ENCODE measurements around the gene CHRNA4. TPM values are rescaled to one million over a fixed set of nuclear protein-coding genes. Genes with fewer than 3 reads are reported as not detected.

CHRNA4 gene
- total and polyA plus RNA-seq, 2 of the 13 experiments (the other 11 are each of a cell fraction or from before 2014, with no cell fraction given), result not detected

DNA sequence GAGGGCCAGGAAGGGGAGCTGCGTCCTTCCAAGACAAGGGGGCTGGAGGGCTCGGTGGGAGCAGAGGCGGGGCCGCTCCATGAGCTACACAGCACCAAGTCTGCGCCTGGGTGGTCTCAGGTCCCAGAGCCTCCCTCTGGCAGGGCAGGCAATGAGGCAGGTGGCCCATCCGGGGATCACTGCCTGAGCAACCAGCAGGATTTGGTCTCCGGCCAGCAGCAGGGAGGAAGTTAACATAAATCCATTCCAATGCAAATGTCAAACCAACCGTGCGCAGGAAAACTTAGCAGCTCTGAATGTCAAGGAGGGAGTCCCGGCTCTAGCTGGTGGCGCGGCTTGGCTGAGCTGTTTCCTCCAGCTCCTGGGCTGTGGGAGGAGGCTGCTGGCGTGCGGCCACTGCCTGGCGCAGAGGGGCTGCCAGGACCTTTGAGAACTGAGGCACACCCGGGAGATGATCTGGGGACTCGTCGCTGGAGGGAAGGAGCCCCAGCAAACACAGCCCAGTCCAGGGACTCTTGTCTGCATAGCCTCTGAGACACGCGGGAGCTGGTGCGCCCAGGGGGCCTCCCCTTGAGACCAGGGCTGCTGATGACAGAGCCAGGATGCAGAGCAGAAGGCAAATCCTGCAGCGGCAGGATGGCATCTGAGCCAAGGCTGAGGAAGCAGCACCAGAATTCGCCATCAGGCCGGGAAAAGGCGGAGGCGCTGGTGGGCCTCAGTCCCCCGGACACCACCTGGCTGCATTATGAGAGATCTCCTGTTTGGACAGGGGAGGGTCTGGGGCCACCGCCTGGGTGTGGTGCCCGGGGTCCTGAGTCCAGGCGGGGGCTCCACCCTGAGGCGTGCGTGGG is 33.1 kb upstream of the CHRNA4 start (continued):
- TF ChIP-seq ZMAT3 (CRISPR knock-in tag; conservative IDR thresholded peaks at IDR 0.05) (no peak), EZH2 (conservative IDR thresholded peaks at IDR 0.05; ENCODE audit: low read depth, low read length) (no peak)

DNA sequence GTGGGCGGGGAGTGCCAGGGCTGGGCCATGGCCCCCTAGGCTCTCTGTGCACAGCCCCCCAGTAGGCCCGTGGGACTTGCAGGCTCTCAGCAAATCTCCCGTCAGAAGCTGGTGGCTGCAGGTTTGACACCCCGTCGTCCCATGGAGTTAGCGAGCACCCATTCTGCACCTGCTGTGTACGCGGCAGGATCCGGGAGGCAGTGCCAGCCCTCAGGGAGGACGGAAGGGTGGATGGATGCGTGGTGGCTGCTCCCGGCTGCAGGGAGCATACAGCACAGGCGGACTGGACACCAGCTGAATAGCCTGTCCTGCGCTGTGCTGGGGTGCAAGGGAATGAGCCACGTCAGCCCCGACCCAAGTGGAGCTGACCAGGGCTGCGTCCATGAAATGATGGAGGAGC is 32.4 kb upstream of the CHRNA4 start:
- no peak for DNase-seq (ENCODE audit: low spot score)
- no TSS peak for BruUV-seq (replicated peaks)
- no peak for TF ChIP-seq TEAD3 (CRISPR knock-in tag; optimal IDR thresholded peaks at IDR 0.05; ENCODE audit: borderline replicate concordance)
- TF ChIP-seq GTF3A (CRISPR knock-in tag; conservative IDR thresholded peaks at IDR 0.05), result no peak
- no peak for TF ChIP-seq ZNF143 (CRISPR knock-in tag; IDR thresholded peaks at IDR 0.05)
- TF ChIP-seq, protein P1, sequence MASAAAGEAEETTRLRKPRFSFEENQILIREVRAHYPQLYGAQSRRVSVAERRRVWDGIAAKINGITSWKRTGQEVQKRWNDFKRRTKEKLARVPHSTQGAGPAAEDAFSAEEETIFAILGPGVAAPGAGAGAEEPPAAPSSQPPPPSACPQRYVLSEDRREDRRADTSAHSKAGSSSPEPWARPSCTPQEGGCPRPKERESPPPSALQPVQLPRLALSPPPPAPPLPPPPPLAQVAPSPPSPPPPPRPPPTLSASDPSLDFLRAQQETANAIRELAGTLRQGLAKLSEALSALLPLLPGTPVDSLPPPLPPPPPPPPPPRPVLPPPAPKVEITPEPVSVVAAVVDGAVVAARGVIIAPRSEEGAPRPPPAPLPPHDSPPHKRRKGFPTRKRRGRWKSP (CRISPR knock-in tag; IDR thresholded peaks at IDR 0.05), result no peak
- no peak for TF ChIP-seq ZFP1 (CRISPR knock-in tag; IDR thresholded peaks at IDR 0.05)
- no peak for TF ChIP-seq GTF2F1 (IDR thresholded peaks at IDR 0.05; ENCODE audit: low read length)
- TF ChIP-seq ZNF383 (CRISPR knock-in tag; IDR thresholded peaks at IDR 0.05; ENCODE audit: borderline replicate concordance), result no peak
- no peak for FAIRE-seq
- CTCF ChIA-PET (ENCODE audit: low intra/inter-chr PET ratio, low total read pairs), result no interaction called here
- no peak overlapping the region for H3K4me3 ChIP-seq (replicated peaks in 1 of 3; ENCODE audit: insufficient read depth in 1 of 3, low read depth in 2 of 3, low read length in 3 of 3)
- in situ Hi-C loops (cut with HindIII; ENCODE audit: extremely low pct_ligation_motif_present, low pct_unique_long_range_greater_than_20kb), result no loop called here
- no peaks in the 10 kb centered on the region for H3K9me3 ChIP-seq (ENCODE audit: low read length)
- ATAC-seq, result no peak
- no peaks in the 10 kb centered on the region for H3K79me2 ChIP-seq (ENCODE audit: insufficient read depth, low read length)
- no peak overlapping the region for H3K9ac ChIP-seq (ENCODE audit: insufficient read depth, low read depth, low read length)
- H4K20me1 ChIP-seq (ENCODE audit: insufficient read depth, low read length), result peaks cover 4% of the 10 kb centered on the region; the same call in 1 of the 2 replicates
- intact Hi-C loops (cut with micrococcal nuclease; ENCODE audit: unreplicated experiment), result no loop called here
- no peak overlapping the region for H2AFZ ChIP-seq (ENCODE audit: low read length)
- no peak overlapping the region for H3K27ac ChIP-seq (ENCODE audit: extremely low read length, insufficient read depth, low read length)
- no peaks in the 10 kb centered on the region for H3K36me3 ChIP-seq (replicated peaks in 1 of 2; ENCODE audit: control insufficient read depth in 1 of 2, insufficient read depth in 2 of 2, low read length in 2 of 2)
- peaks cover 33 to 69% of the 10 kb centered on the region in 2 experiments for H3K27me3 ChIP-seq (ENCODE audit: control insufficient read depth in 1 of 2, insufficient read depth in 2 of 2, low read length in 2 of 2)
- WGBS (ENCODE audit: low lambda C conversion rate), result 36% methylated on average over 17 of the region's 17 CpGs
- POLR2A ChIA-PET, result no interaction called here
- H3K4me1 ChIP-seq (ENCODE audit: insufficient read depth, low read length), result no peaks in the 10 kb centered on the region
- no peak overlapping the region for H3K4me2 ChIP-seq (ENCODE audit: low read depth, low read length)
